OCI-LY7 (cell line): ENCODE data around the gene LIPC. TPM values are rescaled to one million over a fixed set of nuclear protein-coding genes. Genes with fewer than 3 reads are reported as not detected.
A peak's percentile ranks its signal among the peaks of the same experiment; 100 is the strongest.

Source experiments
- BruUV-seq: library from RNA; stranded (reverse); fragments of 400-500 nt; replicated peaks from 2 replicates; lab custom pipeline; 2021; lab: Mats Ljungman, UMichigan
- CTCF ChIA-PET: fragments of 300-600 bp; sonication (Branson Sonifier 250); formaldehyde crosslinking; loops from one replicate; lab custom pipeline; 2022; ENCODE audit warnings: antibody characterized with exemption; ENCODE audit not compliant: unreplicated experiment; lab: Charles Lee
- POLR2A ChIA-PET: fragments of 300-600 bp; sonication (Branson Sonifier 250); formaldehyde crosslinking; loops from one replicate; lab custom pipeline; 2022; ENCODE audit warnings: antibody characterized with exemption; lab: Charles Lee
- DNase-seq: peaks from one replicate; pipeline ENCODE4 v3.0.0-alpha.2; 2015; ENCODE audit warnings: low spot score
- H2AFZ ChIP-seq: fragments of 200-600 bp; sonication (generic), shearing (Covaris generic); 2 replicates; pipeline ENCODE4 v1.6.1; 2014; ENCODE audit warnings: mild to moderate bottlenecking, antibody characterized with exemption, low read length, moderate library complexity
- H3K27ac ChIP-seq: fragments of 200-600 bp; sonication (generic); 2 replicates; pipeline ENCODE4 v1.5.1; 2014; ENCODE audit warnings: mixed run types, low read depth, mild to moderate bottlenecking, moderate library complexity, low read length, inconsistent platforms; ENCODE audit not compliant: poor library complexity, severe bottlenecking
- H3K36me3 ChIP-seq: fragments of 200-600 bp; sonication (generic); 2 replicates; pipeline ENCODE4 v1.6.1; 2014; ENCODE audit warnings: mild to moderate bottlenecking, antibody characterized with exemption, low read length, moderate library complexity, mixed read lengths; ENCODE audit not compliant: insufficient read depth
- H3K4me1 ChIP-seq: fragments of 200-600 bp; sonication (generic); 2 replicates; pipeline ENCODE4 v1.5.1; 2014; ENCODE audit warnings: mild to moderate bottlenecking, low read length; ENCODE audit not compliant: insufficient read depth, poor library complexity, severe bottlenecking
- H3K4me2 ChIP-seq: fragments of 200-600 bp; sonication (generic); 2 replicates; pipeline ENCODE4 v1.6.1; 2014; ENCODE audit warnings: mild to moderate bottlenecking, low read length
- H3K4me3 ChIP-seq: fragments of 200-600 bp; sonication (generic); 2 replicates; pipeline ENCODE4 v1.5.1; 2014; ENCODE audit warnings: mild to moderate bottlenecking, low read depth, low read length; ENCODE audit not compliant: poor library complexity, severe bottlenecking
- H3K79me2 ChIP-seq: fragments of 200-600 bp; sonication (generic); 2 replicates; pipeline ENCODE4 v1.6.1; 2016; ENCODE audit warnings: low read depth, mild to moderate bottlenecking, low read length, moderate library complexity, mixed read lengths; ENCODE audit not compliant: insufficient read depth
- H3K9me2 ChIP-seq: fragments of 200-600 bp; sonication (generic); 2 replicates; pipeline ENCODE4 v1.6.1; 2016; ENCODE audit warnings: mild to moderate bottlenecking, low read length, mixed read lengths; ENCODE audit not compliant: insufficient read depth
- H3K9me3 ChIP-seq: fragments of 200-600 bp; sonication (generic); 2 replicates; pipeline ENCODE4 v1.6.1; 2014; ENCODE audit warnings: mild to moderate bottlenecking, mixed run types, low read length, mixed read lengths
- H4K20me1 ChIP-seq: fragments of 200-600 bp; sonication (generic); 2 replicates; pipeline ENCODE4 v1.6.1; 2014; ENCODE audit warnings: mild to moderate bottlenecking, antibody characterized with exemption, low read length, moderate library complexity, mixed read lengths; ENCODE audit not compliant: insufficient read depth
- EZH2phosphoT487 ChIP-seq: fragments of 200-600 bp; sonication (generic); IDR thresholded peaks from 2 replicates; pipeline ENCODE4 v1.6.1; 2018; ENCODE audit warnings: low read depth, borderline replicate concordance, mild to moderate bottlenecking, mixed run types, antibody characterized with exemption, low read length, moderate library complexity, mixed read lengths
- intact Hi-C: fragments of 100-400 bp; cut with micrococcal nuclease; formaldehyde crosslinking; loops from one replicate; pipeline ENCODE4 v1.10.0; 2022; ENCODE audit not compliant: unreplicated experiment
- total RNA-seq, 2 experiments: library from RNA; depleted of rRNA in 1 of 2; stranded (reverse); fragments of >200 nt in 1 of 2; shearing (Covaris generic) in 1 of 2; gene quantifications; 2 replicates each; pipeline ENCODE4 v1.2.3, GENCODE V29; 2014 to 2022
- TF ChIP-seq, protein P1 (sequence below): fragments of 200-600 bp; sonication (generic); conservative IDR thresholded peaks from 2 replicates; pipeline ENCODE4 v1.5.1; 2014; ENCODE audit warnings: mild to moderate bottlenecking, antibody characterized with exemption, low read length, moderate library complexity, mixed read lengths

LIPC gene
- total RNA-seq, 2 experiments from 2014 or later, result 0.50 TPM; not detected in 1

DNA sequence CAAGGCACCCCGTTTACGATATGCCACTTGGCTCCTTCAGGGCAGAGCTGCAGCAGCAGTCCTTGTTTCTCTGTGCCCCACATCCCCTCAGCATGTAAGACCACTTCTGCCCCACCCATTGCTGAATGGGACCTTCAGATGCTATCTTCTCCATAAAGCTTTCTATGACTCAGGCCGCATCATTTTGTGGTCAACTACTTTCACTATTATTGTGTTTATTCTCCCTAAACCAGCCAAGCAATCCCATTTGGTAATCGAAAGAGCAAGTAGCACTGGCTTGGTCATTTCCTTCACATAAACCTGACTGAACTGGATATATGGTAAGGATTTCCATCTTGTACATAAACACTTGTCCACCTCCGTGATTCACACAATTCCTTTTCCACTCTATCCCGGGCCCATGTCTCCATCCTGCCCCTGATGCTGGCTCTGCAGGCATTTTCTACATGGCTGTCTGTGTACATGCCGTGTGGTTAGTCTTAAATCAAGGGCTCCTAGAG lies 25.7 kb downstream of the LIPC start:
- Histone ChIP-seq H3K9me2 (no peaks in the 10 kb centered on the region), H3K4me1 (peaks cover 34% of the 10 kb centered on the region), H3K79me2 (no peaks in the 10 kb centered on the region), H4K20me1 (no peaks in the 10 kb centered on the region), H3K27ac (no peak overlapping the region), H3K36me3 (no peaks in the 10 kb centered on the region), H3K9me3 (no peaks in the 10 kb centered on the region), H3K4me3 (no peak overlapping the region), H3K4me2 (peak overlapping the region; percentile 55; the same call in 1 of the 2 replicates), H2AFZ (peak overlapping the region; percentile 78; the same call in 1 of the 2 replicates)
- ChIA-PET CTCF (no interaction called here), POLR2A (interaction anchor here (0.8 to 1.1 kb wide), 2 partner anchors 10 to 132 kb away, joined by 3 read pairs; no protein-coding TSS in a partner anchor)
- BruUV-seq, result no TSS peak
- no peak for DNase-seq
- no peak for TF ChIP-seq EZH2phosphoT487
- TF ChIP-seq, protein P1, sequence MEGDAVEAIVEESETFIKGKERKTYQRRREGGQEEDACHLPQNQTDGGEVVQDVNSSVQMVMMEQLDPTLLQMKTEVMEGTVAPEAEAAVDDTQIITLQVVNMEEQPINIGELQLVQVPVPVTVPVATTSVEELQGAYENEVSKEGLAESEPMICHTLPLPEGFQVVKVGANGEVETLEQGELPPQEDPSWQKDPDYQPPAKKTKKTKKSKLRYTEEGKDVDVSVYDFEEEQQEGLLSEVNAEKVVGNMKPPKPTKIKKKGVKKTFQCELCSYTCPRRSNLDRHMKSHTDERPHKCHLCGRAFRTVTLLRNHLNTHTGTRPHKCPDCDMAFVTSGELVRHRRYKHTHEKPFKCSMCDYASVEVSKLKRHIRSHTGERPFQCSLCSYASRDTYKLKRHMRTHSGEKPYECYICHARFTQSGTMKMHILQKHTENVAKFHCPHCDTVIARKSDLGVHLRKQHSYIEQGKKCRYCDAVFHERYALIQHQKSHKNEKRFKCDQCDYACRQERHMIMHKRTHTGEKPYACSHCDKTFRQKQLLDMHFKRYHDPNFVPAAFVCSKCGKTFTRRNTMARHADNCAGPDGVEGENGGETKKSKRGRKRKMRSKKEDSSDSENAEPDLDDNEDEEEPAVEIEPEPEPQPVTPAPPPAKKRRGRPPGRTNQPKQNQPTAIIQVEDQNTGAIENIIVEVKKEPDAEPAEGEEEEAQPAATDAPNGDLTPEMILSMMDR, result no peak
- intact Hi-C loops, result no loop called here

DNA sequence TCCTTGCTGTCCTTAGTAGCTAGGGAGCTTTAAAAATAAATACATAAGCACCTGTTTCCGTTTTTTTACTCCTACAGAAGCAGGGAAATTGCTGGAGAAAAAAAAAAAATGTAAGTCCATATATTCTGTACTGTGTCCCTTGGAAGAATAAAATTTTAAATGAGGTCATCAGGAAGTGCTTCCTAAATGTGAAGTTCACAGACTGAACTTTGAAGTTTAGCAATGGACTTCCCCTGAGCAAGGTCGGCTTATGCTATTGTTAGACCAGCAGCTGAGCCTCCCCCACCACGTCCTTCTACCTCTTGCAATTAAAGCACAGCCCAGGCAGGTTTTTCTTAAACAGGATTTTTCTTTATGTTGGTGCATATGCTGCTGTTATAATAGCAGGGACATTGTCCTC lies 26.3 kb downstream of the LIPC start:
- Histone ChIP-seq H3K4me2 (peak overlapping the region; percentile 55), H3K4me1 (peaks cover 39% of the 10 kb centered on the region), H3K36me3 (no peaks in the 10 kb centered on the region), H3K27ac (no peak overlapping the region), H3K79me2 (no peaks in the 10 kb centered on the region), H2AFZ (peak overlapping the region; percentile 78), H3K9me3 (no peaks in the 10 kb centered on the region), H3K4me3 (peak overlapping the region; percentile 5), H4K20me1 (no peaks in the 10 kb centered on the region), H3K9me2 (no peaks in the 10 kb centered on the region)
- DNase-seq, result peak; percentile 46
- CTCF ChIA-PET, result no interaction called here
- no TSS peak for BruUV-seq
- no peak for TF ChIP-seq EZH2phosphoT487
- TF ChIP-seq, protein P1, result no peak
- POLR2A ChIA-PET, result interaction anchor here (0.6 to 0.8 kb wide), 3 partner anchors 9 to 410 kb away, joined by 3 to 4 read pairs (median 3); no protein-coding TSS in a partner anchor
- intact Hi-C loops, result no loop called here

DNA sequence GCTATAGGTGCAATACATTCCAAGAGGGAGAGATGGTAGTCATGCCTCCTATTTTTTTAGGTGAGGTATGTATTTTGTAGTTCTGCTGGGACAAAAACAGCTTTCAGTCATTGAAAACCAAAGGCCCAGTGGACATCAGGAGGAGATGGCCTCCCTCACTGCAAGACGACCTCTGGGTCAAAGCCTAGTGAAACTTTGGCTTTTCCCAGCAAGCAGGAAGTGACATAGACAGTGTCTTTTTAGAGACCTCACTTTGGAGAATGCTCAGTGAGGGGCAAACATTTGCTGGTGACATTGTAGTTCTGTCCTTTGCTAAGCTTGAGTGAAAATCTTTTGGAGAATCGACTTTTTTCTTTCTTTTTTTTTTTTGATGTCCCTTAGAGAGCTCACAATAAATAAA lies 27.3 kb downstream of the LIPC start:
- ChIA-PET CTCF (no interaction called here), POLR2A (interaction anchor here (1.9 kb wide), 1 partner anchor 18 kb away, joined by 5 read pairs; no protein-coding TSS in a partner anchor)
- no TSS peak for BruUV-seq
- Histone ChIP-seq H4K20me1 (no peaks in the 10 kb centered on the region), H3K27ac (no peak overlapping the region), H3K4me1 (peaks cover 49% of the 10 kb centered on the region), H3K4me3 (no peak overlapping the region), H3K9me3 (no peaks in the 10 kb centered on the region), H3K4me2 (peak overlapping the region; percentile 55), H2AFZ (peak overlapping the region; percentile 78; the same call in 1 of the 2 replicates), H3K9me2 (no peaks in the 10 kb centered on the region), H3K79me2 (no peaks in the 10 kb centered on the region), H3K36me3 (no peaks in the 10 kb centered on the region)
- DNase-seq, result no peak
- intact Hi-C loops, result no loop called here
- TF ChIP-seq EZH2phosphoT487, result no peak
- TF ChIP-seq, protein P1, result no peak
